Measurements from ENCODE around the gene ZNF579. TPM values are rescaled to one million over a fixed set of nuclear protein-coding genes. Genes with fewer than 3 reads are reported as not detected.
"Not testable (repeated sequence)": the region's sequence is repeated elsewhere in the genome, so short reads cannot be mapped to it uniquely, and the experiment has no call there.

ZNF579 gene
- polyA plus RNA-seq, 4 donors = 14.4 to 21.1 (median 18.3) TPM

DNA sequence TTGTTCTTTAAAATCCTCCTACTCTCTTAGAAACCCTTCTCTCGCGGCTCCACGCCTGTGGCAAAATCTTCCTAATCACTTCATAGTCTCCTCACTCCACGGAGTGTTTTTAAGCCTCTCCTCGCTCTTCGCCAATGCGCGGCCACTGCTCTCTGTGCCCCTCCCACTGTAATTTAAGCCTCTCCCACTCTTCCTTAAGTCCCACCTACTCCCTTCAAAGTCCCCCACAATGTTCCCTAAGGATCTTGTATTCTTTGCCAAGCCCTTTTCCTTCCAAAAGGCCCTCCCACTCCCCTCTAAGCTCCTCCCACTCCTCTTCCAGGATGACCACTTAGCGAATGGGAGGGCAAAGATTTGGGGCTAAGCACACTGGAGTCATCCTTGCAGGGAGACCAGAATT is 17.4 kb upstream of the ZNF579 start:
- no peak for DNase-seq (ENCODE audit: low read depth in 4 of 4, low spot score in 3 of 4)

DNA sequence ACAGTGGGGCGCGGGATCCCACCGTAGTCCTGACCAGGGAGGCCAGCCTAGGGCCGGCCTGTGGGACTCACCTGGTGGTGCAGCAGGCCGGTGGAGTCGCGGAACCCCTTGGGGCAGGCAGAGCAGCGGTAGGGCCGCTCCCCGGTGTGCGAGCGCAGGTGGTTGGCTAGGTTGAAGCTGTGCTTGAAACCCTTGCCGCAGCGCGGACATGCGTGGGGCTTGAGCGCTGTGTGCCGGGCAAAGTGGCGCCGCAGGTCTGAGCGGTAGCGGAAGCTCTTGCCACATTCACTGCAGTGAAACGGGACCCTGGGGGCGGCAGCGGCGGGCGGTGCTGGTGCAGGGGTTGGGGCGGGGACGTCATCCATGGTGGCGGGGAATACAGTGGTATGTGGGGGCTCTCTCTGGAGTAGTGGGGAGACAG is 16.9 kb upstream of the ZNF579 start:
- DNase-seq (ENCODE audit: low read depth in 4 of 4, low spot score in 3 of 4) = no peak

DNA sequence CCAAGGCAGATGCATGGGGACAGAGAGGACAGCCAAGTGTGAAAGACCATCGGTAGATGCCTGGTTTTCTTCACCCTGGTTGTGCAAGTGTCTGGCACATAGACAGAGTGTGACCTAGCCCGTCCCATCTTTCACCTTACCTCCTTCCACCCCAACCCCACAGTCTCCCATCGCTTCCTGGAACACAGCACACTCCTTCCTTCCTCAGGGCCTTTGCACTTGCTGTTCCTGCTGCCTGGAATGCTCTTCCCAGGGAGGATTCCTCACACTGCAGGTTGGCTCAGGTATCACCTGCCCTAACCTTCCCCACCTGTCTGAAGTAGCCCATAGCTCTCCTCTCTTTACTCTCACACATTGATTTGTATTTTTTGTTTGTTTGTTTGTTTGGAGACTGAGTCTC is 15.7 kb upstream of the ZNF579 start:
- DNase-seq (ENCODE audit: low read depth in 4 of 4, low spot score in 3 of 4) = no peak

DNA sequence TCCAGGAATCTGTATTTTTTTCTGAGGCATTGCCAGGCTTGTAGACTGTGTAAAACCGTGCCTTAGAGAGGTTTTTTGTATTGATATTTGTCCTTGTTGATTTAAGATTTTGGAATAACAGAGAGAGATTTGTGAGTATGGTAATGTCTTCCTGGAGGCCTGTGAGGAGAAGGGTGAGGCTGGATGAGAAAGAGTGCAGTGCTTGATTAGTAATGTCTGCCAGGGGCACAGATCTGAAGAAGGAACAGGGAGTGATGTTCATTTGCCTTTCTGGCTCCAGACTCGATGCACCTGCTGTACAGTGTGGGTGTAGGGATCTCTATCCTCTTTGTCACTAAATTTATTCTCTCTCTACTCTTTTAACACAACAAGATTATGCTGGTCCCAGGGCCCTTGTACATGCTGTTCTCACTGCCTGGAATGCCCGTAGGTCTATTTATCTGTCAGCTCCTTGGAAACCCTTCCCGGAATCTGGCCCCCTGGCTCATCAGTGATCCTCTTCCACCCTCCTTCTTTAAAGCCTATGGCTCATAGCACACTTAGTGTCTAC is 14.4 kb upstream of the ZNF579 start:
- no peak for DNase-seq (ENCODE audit: low read depth in 4 of 4, low spot score in 3 of 4)

DNA sequence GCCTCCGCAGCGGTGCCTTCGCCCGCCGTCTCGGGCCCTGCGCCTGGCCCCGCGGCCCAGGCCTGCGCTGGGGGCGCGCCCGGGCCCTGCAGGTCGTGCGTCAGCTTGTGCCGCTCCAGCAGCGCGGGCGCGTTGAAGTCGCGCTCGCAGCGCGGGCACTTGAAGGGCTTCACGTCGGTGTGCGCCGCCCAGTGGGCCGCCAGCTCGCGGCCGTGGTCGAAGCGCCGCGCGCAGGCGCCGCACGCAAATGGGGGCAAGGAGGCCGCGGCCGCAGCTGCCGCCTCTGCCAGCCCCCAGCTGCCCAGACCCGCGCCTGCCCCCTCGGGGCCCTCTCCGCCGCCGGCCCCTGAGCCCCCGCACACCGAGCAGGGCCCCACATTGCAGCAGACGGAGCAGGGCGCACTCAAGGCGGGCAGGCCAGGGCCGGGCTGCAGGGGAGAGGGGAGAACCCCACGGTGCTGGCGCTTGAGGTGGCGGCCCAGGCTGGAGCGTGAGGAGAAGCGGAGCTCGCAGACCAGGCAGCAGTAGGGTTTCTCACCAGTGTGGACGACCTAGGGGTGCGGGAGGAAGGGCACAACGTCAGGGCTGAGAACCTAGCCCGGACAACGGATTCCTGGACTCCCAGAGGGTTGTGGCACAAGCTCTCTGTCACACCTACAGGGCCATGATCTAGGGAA is 12.6 kb upstream of the ZNF579 start:
- DNase-seq (ENCODE audit: low read depth in 4 of 4, low spot score in 3 of 4) = no peak

DNA sequence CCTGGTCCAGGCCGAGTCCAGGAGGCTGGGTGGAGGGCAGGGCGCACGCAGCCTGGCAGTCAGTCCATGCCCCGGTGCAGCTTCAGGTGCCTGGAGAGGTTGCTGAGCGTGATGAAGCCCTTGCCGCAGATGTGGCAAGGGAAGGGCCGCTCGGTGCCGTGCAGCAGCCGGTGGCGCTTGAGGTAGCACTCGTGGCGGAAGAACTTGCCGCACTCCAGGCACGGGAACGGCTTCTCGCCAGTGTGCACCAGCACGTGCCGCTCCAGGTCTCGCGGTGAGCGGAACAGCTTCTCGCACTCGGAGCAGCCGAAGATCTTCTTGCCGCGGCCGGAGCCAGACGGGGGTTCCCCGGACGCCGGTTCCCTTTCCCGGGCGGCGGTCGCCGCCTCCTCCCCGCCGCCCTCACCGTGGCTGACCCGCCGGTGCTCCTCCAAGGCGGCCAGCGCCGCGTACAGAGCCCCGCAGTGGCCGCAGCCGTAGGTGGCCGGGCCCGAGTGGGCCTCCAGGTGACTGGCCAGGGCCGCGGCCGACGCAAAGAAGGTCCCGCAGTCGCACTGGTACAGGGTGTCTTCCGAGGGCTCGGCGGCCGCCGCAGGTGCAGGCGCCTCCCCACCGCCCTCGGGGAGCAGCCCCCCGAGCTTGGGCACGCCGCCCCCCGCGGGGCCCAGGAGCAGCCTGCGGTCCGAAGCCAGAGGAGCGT is 11.9 kb upstream of the ZNF579 start:
- DNase-seq (ENCODE audit: low read depth in 4 of 4, low spot score in 3 of 4) = no peak

DNA sequence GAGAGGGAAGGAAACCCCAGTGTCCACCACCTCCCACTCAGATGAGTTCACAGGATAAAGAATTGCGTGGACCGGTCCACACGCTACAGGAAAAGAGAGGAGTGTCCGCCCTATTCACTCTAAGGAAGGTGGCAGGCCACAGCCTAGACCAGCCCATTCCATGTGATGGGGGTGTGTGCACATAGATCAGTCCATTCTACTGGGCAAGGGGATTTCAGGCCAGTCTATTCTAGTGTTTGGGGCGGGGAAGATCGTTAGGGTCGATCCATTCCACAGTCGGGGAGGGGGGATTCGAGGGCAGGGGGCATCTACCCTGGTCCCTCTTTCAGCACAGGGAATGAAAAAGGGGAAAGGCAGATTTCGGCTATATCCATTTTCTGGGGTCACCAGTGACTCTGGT is 10.9 kb upstream of the ZNF579 start:
- DNase-seq (ENCODE audit: low read depth in 4 of 4, low spot score in 3 of 4) = no peak

DNA sequence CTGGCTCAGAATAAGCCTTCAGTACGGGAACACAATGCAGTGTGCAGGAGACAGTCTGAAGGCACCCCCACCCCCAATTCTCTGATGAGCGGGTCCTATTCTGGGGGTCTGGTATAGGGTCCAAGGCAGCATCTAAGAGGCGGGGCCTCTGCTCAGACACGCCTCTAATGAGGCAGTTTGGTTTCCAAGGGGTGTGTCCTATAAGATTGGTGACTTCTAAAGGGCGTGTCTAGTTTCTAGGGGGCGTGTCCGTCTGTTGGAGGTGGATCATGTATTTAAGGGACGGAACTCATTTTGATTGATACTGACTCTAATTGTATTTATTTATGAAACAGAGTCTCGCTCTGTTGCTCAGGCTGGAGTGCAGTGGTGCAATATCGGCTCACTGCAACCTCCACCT is 10.0 kb upstream of the ZNF579 start:
- no peak for DNase-seq (ENCODE audit: low read depth in 4 of 4, low spot score in 3 of 4)

DNA sequence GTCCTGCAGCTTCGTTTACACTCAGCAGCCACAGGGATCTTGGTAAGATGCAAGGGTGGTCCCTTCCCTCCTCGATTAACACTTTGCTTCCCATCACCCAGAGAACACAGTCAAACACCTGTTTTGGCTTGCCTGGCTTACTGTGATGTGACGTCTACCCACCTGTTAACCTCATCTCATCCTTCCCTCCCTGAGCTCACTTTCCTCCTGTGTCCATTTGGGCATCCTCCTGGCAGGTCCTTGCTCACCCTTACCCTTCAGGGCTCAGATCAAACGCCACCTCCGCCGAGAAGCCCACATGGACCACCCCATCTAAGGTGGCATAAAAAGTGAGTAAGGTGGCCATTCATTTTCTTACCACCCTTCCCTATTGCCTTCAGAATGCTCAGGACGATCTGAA is 9.5 kb upstream of the ZNF579 start:
- no peak for DNase-seq (ENCODE audit: low read depth in 4 of 4, low spot score in 3 of 4)

DNA sequence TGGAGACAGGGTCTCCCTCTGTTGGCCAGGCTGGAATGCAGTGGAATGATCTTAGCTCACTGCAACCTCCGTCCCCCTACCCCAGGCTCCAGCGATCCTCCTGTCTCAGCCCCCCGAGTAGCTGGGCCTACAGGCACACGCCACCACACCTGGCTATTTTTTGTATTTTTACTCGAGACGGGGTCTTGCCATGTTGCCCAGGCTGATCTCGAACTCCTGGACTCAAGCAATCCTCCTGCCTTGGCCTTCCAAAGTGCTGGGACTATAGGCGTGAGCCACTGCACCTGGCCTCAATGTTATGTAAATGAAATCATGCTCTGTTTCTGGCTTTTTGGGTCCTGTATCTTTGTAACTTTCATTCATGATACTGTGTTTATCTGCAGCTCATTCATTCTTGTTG is 8.1 kb upstream of the ZNF579 start:
- no peak for DNase-seq (ENCODE audit: low read depth in 4 of 4, low spot score in 3 of 4)

DNA sequence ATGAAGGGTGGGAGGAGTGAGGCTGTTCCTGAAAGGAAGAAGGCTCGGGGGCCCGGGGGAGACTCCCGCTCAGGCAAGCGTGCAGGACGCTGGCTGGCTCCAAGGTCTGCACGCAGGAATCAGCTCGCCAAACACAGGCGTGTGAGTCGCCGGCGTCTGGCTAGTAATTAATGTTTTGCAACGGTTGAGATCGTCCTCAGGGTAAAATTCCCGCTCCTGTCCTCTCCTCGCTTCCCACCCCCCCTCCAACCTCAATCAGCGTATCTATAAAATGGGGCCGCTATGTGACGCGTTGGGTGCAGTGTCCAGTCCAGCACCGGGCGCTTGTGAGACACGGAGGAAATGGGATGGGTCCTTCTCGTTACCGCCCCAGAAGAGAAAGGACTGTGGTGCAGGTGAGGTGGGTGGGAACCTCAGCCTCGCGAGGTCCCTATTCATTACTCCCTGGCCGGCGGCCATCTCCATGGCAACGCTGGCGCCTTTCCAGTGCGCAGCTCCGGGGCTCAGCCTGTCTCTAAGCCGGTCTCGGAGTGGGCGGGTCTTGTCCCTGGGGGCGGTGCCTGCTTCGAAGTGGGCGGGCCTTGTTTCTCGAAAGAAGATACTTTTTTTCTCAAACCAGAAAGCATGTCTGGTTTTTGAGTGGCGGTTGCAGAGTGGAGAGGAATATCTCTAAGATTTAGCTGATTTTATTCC is 6.5 kb upstream of the ZNF579 start:
- peak; percentile 89 to 95 (median 92) for DNase-seq (ENCODE audit: low read depth in 4 of 4, low spot score in 3 of 4)

DNA sequence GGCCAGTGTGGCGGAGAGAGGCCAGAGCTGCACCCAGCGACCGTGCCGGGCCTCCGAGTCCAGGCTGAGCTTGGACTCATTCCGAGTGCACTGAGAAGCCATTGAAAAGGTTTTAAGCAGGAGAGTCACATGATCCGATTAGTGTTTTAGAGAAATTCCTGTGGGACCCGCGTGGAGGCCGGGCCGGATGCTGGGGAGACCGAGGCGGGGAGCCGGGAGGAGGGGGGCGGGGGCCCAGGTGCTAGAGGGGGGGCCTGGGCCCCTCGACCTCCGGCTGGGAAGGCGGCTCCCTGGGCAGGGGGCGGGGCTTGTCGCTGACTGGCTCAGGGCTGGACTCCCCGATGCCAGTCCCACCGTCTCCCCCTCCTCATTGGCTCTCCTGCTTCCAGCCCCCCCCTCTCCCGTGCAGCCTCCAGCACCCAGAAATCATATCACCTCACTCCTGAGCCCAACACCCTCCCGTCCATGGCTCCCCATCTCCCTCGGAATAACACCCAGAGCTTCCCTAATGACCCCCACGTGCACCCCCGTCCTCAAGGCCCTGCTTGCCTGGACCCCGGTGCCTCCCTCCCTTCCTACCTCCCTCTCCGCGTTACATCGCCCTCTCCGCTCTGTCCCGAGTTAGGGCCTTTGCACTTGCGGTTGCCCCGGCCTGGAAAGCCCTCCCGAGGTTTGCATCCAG is 5.2 kb upstream of the ZNF579 start:
- peak in 3 of 4 donors; percentile 68 to 79 (median 77) for DNase-seq (ENCODE audit: low read depth in 4 of 4, low spot score in 3 of 4)

DNA sequence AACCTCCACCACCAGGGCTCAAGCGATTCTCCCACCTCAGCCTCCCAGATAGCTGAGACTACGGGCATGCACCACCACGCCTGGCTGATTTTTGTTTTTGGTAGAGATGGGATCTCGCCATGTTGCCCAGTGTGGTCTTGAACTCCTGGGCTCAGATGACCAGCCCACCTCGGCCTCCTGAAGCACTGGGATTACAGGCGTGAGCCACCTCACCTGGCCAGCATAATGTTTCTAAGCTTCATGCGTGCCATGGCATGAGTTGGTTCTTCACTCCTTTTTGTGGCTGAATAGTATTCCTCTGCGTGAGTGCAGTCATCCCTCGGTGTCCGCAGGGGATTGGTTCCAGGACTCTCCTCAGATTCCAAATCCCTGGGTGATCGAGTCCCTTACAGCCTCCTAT is 4.2 kb upstream of the ZNF579 start:
- DNase-seq (ENCODE audit: low read depth in 4 of 4, low spot score in 3 of 4) = no peak

DNA sequence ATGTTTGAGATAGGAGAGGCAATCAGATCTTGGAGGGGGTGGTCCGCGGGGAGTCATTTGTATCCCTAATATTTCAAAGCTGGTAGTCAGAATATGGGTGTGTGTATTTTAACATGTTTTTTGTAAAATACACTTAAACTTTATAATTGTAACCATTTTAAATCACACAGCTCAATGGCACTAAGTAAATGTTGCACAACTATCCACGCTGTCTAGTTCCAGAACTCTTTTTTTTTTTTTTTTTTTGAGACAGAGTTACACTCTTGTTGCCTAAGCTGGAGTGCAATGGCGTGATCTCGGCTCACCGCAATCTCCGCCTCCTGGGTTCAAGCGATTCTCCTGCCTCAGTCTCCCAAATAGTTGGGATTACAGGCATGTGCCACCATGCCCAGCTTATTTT is 3.2 kb upstream of the ZNF579 start:
- DNase-seq (ENCODE audit: low read depth in 4 of 4, low spot score in 3 of 4) = not testable (repeated sequence)

DNA sequence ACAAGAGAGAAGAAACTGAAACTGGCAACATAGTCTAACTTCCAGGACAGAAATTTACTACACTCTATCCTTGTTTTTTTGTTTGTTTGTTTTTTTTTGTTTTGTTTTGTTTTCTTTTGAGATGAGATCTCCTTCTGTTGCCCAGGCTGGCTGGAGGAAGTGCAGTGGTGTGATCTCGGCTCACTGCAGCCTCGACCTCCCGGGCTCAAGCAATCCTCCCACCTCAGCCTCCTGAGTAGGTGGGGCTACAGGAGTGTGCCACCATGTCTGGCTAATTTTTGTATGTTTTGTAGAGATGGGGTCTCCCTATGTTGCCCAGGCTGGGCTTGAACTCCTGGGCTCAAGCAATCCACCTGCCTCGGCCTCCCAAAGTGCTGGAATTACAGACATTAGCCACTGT is 1.6 kb upstream of the ZNF579 start:
- DNase-seq (ENCODE audit: low read depth in 4 of 4, low spot score in 3 of 4) = not testable (repeated sequence)

DNA sequence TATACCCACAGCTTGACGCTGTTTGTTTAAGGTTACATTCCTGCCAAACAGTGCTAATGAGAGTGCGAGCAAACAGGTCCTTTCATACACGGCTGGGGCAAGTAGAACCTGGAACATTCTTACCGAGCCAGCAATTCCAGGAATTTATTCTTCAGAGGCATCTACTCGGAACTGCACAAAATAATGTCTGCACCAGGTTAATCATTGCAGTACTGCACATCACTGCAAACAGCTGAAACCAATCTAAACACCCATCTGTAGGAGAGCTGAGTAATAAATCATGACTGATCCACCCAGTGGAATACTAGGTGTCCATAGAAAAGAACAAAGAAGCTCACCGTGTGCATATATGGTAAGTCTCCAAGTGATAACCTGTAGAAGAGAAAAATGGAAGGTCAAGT is 1.2 kb upstream of the ZNF579 start:
- DNase-seq (ENCODE audit: low read depth in 4 of 4, low spot score in 3 of 4) = peak in 1 of 4 donors; percentile 59

DNA sequence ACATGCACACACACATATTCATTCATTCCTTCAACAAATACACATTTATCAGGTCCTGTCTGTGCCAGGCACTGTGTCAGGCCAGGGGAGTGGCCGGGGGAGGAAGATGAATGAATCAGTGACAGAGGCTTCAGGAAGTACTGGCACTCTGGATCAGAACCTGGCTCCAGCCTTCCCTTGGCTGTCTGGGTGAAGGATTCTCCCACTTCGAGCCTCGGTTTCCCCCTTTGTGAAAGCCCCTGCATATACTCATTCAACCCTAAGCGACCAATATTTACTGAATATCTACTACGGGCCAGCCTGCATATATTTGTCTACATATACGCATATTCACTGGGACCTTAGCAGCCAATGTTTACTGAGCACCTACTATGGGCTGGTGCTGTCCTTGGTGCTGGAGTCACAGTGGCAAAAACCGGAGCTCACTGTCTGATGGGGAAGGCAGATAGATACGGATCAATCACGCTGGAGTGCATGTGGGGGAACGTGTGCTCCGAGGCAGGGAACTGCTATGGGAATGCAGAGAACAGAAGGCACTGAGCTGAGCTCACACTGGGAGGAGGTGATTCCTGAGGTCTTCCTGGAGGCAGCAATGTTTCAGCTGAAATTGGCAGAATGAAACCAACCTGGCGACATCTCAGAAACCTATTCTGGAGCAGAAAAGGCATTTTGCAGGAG is 636 bp upstream of the ZNF579 start:
- no peak for DNase-seq (ENCODE audit: low read depth in 4 of 4, low spot score in 3 of 4)

DNA sequence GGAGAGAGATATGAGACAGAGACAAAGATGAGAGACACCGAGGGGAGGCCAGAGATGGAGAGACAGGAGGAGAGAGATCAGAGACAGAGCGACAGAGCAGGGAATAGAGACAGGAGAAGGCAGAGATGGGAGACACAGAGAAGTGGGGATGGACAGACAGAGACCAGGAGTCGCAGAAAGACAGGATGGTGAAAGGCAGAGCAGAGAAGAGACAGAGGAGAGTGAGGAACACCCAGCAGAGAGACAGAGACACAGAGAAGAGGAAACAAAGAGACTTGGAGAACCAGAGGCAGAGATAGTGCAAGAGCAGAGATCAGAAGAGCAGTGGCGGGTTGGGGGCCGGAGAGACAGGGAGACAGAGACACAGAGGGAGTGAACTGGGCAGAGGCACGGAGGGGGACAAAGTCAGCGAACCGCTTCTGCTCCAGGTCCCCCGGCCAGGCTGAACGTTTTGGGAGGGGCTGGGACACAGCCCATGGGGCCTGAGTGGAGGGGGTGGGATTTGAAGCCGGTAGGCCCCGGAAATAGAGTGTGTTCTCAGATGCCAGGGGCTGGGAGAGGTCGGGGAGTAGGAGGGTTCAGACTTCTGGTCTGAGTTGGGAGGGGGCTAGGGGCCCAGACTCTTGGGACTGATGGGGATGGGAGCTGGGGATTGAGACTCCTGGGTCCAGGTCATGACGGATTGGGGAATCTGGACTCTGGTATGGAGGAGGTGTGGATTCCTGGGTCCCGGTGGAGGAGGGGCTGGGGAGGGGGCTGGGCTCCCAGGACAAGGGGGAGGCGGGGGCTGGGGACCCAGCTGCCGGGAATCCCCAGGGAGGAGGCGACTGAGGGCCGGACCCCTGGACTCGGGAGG is 654 bp downstream of the ZNF579 start:
- no peak for DNase-seq (ENCODE audit: low read depth in 4 of 4, low spot score in 3 of 4)

Data from right renal pelvis (tissue), 4 donors.